Panc1 (cell line): ENCODE measurements around the gene ARL9.

Source experiments
- CTCF ChIP-seq: fragments of 450-650 bp; IDR thresholded peaks from 2 replicates; pipeline ENCODE4 v1.5.1; 2017; ENCODE audit warnings: mild to moderate bottlenecking
- REST ChIP-seq, 2 experiments: IDR thresholded peaks; 2 replicates each; pipeline ENCODE4 v1.6.1; 2011 to 2012; ENCODE audit warnings: low read depth in 2 of 2, control low read depth in 1 of 2, low read length in 1 of 2, mild to moderate bottlenecking in 1 of 2, moderate library complexity in 1 of 2; ENCODE audit not compliant: insufficient read depth in 1 of 2
- SIN3A ChIP-seq: IDR thresholded peaks from 2 replicates; pipeline ENCODE4 v1.6.1; 2012; ENCODE audit warnings: low read depth, mild to moderate bottlenecking, low read length, moderate library complexity, borderline replicate concordance; ENCODE audit not compliant: insufficient read depth

DNA sequence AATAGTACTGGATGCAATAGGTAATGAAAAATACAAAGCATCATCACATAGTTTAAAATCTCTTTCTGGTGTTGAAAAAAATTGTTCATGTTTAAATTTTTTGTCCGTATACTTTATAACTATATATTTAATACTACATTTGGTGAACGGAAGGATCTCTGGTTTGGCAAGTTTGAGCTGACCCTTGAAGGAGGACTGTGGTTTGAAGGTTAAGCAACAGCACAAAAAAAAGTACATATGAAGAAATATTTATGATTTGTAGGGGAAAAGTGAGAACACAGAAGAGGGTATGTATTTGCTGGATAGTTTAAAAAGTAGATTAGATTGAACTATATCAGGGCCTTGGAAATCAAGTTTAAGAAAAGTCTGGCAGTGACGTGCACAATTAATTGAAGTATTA, 24.9 kb upstream of the ARL9 start:
- TF ChIP-seq CTCF (no peak), SIN3A (no peak), REST (IDR thresholded peaks at IDR 0.05; ENCODE audit: insufficient read depth in 1 of 2, low read depth in 2 of 2, low read length in 1 of 2) (no peak)
